GM12878 (cell line): ENCODE results near the gene STX1A. TPM values are rescaled to one million over a fixed set of nuclear protein-coding genes. Genes with fewer than 3 reads are reported as not detected.

Source experiments
- ZBTB40 ChIP-seq: fragments of 450-650 bp; IDR thresholded peaks from 2 replicates; pipeline ENCODE4 v1.6.1; 2016; ENCODE audit warnings: mild to moderate bottlenecking, moderate library complexity, borderline replicate concordance
- polyA plus RNA-seq, 11 experiments: library from polyadenylated mRNA; depleted of rRNA in 4 of 11; unstranded in 6 of 11; stranded (reverse) in 5 of 11; fragments of >200 nt; fragmentation: Nextera tagmentation in 4 of 11; fragmentation: Illumina TruSeq in 1 of 11; extraction: Ambion mirVana in 4 of 11; extraction: Trizol in 1 of 11; gene quantifications; 1 replicate in 1 of 11; 2 replicates in 10 of 11; pipeline versions ENCODE4 v1.2.1 to v1.2.3, GENCODE V29; 2011 to 2016; ENCODE audit warnings: inconsistent platforms in 2 of 11, missing spikeins in 2 of 11, low read depth in 1 of 11
- total RNA-seq, 4 experiments: library from RNA; depleted of rRNA in 3 of 4; stranded (reverse); fragments of >200 nt in 3 of 4; fragmentation: Illumina TruSeq in 1 of 4; extraction: Trizol in 1 of 4; gene quantifications; 2 replicates each; pipeline versions ENCODE4 v1.2.1 to v1.2.3, GENCODE V29; 2013 to 2021
- TF ChIP-seq, protein P1 (sequence below), 3 experiments: IDR thresholded peaks in 2 of 3; conservative IDR thresholded peaks in 1 of 3; 2 replicates each; pipeline ENCODE4 v1.5.1; 2011; ENCODE audit warnings: low read depth in 3 of 3, low read length in 3 of 3, mild to moderate bottlenecking in 3 of 3, control low read depth in 2 of 3, moderate library complexity in 2 of 3, inconsistent platforms in 1 of 3, mixed read lengths in 1 of 3; ENCODE audit not compliant: control insufficient read depth in 2 of 3, insufficient read depth in 1 of 3; ENCODE audit errors: extremely low read depth in 1 of 3

Gene STX1A
- total and polyA plus RNA-seq, 10 of the 15 experiments (the other 5 are each of a cell fraction or from before 2014, with no cell fraction given), result 0.15 to 5.3 (median 2.5) TPM

GRCh38 chr7:73668103-73668885 lies 51.2 kb downstream of the STX1A start (continued):
- TF ChIP-seq, protein P1, sequence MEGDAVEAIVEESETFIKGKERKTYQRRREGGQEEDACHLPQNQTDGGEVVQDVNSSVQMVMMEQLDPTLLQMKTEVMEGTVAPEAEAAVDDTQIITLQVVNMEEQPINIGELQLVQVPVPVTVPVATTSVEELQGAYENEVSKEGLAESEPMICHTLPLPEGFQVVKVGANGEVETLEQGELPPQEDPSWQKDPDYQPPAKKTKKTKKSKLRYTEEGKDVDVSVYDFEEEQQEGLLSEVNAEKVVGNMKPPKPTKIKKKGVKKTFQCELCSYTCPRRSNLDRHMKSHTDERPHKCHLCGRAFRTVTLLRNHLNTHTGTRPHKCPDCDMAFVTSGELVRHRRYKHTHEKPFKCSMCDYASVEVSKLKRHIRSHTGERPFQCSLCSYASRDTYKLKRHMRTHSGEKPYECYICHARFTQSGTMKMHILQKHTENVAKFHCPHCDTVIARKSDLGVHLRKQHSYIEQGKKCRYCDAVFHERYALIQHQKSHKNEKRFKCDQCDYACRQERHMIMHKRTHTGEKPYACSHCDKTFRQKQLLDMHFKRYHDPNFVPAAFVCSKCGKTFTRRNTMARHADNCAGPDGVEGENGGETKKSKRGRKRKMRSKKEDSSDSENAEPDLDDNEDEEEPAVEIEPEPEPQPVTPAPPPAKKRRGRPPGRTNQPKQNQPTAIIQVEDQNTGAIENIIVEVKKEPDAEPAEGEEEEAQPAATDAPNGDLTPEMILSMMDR (IDR thresholded peaks at IDR 0.05 in 2 of 3, conservative IDR thresholded peaks at IDR 0.05 in 1 of 3; ENCODE audit: control insufficient read depth in 2 of 3, extremely low read depth in 1 of 3, insufficient read depth in 1 of 3, low read depth in 3 of 3, low read length in 3 of 3), result 0 out of 6 replicates have a peak, but pooled peaks of 1 of the 3 experiments have one; percentile 1
- TF ChIP-seq ZBTB40, result no peak
